ENCODE results near the gene PMFBP1.

DNA sequence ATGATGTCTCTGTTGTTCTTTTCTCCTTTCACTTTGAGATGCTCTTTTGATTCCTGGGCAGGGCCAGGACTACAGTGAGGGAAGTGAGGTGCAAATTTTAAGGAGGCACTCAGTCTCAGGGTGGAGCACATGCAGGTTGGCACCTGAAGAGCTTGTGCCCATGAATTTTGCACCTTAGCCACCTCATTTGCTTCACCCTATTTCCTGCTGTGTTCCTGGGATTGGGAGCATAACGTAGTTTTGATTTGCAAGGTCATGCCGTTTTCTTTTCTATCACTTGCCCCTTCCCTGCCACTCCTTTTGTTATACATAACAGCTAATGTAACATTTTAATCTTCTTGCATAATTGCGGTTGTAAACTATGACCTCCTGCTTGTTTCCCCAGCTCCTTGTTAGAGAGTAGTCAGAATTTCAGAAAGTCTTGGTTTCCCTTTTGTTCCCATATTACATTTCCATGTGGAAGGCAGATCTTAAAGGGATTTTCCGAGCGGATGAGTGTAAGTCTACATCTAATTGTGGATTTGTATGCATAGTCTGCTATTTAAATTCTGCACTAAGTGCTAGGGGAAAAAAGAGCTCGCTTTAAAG is 9.8 kb downstream of the PMFBP1 start:
- TF ChIP-seq, protein P1, sequence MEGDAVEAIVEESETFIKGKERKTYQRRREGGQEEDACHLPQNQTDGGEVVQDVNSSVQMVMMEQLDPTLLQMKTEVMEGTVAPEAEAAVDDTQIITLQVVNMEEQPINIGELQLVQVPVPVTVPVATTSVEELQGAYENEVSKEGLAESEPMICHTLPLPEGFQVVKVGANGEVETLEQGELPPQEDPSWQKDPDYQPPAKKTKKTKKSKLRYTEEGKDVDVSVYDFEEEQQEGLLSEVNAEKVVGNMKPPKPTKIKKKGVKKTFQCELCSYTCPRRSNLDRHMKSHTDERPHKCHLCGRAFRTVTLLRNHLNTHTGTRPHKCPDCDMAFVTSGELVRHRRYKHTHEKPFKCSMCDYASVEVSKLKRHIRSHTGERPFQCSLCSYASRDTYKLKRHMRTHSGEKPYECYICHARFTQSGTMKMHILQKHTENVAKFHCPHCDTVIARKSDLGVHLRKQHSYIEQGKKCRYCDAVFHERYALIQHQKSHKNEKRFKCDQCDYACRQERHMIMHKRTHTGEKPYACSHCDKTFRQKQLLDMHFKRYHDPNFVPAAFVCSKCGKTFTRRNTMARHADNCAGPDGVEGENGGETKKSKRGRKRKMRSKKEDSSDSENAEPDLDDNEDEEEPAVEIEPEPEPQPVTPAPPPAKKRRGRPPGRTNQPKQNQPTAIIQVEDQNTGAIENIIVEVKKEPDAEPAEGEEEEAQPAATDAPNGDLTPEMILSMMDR (IDR thresholded peaks at IDR 0.05; ENCODE audit: insufficient read depth, low read length), result no peak
- TF ChIP-seq, protein P2, sequence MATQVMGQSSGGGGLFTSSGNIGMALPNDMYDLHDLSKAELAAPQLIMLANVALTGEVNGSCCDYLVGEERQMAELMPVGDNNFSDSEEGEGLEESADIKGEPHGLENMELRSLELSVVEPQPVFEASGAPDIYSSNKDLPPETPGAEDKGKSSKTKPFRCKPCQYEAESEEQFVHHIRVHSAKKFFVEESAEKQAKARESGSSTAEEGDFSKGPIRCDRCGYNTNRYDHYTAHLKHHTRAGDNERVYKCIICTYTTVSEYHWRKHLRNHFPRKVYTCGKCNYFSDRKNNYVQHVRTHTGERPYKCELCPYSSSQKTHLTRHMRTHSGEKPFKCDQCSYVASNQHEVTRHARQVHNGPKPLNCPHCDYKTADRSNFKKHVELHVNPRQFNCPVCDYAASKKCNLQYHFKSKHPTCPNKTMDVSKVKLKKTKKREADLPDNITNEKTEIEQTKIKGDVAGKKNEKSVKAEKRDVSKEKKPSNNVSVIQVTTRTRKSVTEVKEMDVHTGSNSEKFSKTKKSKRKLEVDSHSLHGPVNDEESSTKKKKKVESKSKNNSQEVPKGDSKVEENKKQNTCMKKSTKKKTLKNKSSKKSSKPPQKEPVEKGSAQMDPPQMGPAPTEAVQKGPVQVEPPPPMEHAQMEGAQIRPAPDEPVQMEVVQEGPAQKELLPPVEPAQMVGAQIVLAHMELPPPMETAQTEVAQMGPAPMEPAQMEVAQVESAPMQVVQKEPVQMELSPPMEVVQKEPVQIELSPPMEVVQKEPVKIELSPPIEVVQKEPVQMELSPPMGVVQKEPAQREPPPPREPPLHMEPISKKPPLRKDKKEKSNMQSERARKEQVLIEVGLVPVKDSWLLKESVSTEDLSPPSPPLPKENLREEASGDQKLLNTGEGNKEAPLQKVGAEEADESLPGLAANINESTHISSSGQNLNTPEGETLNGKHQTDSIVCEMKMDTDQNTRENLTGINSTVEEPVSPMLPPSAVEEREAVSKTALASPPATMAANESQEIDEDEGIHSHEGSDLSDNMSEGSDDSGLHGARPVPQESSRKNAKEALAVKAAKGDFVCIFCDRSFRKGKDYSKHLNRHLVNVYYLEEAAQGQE (IDR thresholded peaks at IDR 0.05; ENCODE audit: insufficient replicate concordance, low read depth), result no peak

Data from HL-60 (cell line).